GM03348 (cell line): ENCODE measurements around the gene GABBR2.

ENCODE experiments used
- DNase-seq: peaks from one replicate; pipeline ENCODE4 v3.0.0; 2012; ENCODE audit warnings: low spot score

GABBR2 gene

DNA sequence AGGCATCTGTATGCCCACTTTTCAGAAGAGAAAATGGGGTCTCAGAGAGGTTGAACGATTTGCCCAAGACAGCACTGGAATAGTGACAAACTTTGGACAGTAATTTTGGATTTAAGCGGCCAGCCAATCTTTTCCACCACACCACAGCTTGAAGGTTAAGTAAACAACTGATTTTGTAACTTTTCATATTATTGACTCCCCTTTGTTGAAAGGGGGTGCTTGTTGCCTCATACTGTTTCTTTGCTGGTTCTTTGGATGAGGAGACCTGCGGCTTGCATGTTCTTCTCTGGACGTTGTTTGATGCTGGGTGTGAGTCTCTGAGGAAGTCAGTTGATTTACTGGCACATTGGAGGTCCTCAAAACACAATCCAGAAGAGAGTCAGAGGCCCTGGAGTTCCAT lies 11.7 kb upstream of the GABBR2 start:
- DNase-seq, result no peak

DNA sequence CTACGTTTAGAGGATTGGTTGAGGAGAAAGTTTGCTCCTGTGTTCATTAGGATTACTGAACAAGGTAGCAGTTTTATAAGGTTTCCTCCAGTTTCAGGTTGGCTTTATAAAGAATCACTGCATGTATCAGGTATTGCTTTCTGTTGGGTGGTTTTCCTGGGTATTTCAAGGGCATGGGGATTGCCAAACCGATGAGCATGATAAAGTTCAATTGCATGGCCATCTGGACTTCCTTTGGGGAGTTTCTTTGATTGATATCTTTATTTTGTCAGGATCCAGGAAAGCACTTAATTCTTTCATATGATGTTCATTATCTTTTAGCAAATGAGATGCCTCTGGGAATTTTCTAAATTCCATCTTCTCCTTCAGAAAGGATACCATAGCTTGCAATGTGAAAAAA lies 10.3 kb upstream of the GABBR2 start:
- DNase-seq, result no peak

DNA sequence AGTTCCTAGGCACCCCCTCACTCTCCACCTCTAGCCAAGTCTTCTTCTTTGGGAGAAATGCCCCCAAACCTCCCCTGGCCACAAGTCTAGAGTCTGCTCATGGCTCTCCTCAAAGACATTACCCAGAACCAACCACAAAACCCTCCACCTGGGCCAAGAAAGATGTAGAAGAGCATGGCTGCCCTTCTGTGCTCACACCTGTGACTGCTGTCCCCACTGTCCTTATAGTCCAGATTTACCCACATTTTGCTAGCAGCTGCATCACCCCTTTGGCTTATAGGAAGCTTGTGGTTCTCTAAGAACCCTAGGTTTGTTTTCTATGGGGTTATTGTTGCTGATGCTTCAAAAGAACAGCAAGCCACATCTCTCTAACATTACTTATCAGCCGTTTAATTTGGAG lies 6.1 kb upstream of the GABBR2 start:
- DNase-seq, result no peak

DNA sequence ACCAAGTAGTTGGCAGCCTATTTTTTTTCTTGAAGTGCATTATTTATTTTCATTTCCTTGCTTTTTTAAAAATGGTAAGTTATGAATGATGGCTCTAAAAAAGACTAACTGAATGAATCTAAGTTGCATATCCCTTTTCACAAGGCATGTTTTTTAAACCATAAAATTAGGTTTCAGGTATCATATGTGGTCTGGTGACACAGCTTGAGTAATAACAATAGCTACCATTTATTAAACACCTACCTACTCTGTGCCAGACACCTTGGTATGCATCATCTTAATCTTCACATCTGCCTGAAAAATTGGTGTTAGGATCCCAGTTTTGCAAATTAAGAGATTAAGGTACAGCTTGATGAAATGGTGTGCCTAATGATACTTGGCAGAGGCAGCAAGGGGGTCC lies 4.3 kb upstream of the GABBR2 start:
- no peak for DNase-seq

DNA sequence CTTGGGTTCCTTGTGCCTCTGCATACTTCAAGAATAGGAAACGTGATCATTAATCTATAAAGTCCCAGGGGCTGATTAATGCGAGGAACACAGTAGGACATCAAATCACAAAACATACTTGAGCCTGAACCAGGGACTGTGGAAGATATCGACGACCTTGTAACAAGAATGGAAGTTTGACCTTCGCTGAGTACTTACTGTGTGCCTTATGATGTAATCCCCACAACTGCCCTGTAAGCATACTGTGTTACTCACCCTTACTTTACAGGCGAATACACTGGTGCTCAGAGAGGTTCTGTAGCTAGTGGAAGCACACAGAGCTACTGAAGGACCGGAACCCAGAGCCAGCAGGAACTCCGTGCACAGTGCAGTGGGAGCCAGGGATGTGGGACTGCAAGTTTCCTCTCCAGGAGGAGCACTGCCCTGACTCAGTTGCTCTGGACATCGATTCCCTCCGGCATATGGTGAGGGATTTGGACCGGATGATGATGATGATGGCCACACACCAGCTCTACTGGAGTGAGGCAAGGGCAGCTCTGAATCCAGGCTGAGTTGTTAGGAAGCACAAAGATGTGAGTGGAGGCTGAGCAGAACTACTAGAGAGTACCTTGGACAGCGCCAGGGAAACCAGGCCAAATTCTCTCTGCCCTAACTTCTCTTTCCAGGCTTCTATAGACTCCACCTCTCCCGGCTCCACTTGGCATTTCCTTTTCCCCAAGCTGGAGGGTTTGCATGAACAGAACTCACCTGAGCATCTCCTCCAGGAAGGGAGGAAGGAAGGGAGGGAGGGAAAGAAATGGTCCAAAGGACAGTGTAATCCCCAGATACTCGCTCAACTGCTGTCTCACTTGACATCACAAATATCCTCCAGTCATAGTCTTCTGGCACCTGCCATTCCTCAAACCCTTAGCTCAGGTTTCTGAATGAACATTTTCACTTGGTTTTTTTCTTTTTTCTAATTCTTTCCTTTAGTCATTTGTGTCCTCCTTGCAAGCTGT lies 1.5 kb upstream of the GABBR2 start:
- peak; percentile 74 for DNase-seq

DNA sequence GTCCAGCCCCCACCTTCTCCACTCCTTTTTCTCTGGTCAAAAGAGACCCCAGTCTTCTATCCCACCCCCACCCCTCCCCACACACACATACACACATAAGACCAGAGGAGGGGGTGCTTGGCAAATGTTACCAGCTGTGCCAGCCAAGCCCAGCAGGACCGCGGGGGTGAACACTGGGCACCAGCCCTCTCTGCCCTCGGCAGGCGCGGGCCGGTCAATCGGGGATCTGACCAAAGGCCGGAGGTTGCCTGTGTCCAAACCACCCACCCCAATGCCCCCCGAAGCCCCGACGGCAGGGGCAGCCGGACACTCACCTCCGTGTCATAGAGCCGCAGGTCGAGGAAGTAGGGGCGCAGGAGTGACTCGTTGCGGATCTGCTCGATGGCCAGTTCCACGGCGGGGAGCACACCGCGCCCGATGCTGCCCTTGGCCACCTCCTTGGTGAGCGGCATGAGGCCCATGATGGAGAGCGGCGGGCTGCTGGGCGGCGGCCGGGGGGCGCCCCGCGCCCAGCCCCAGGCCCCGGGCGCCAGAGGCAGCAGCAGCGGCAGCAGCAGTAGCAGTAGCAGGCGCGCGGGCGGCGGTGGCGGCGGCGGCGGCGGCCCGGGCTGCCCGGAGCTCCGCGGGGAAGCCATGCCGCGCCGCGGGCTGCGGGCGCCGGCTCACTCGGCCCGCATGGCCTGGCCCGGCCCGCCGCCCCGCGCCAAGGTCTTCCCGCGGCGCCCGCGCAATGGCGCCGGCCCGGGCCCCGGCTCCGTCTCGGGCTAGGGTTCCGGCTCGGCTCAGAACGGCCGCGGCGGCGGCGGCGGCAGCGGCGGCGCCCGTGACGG lies 417 bp downstream of the GABBR2 start:
- DNase-seq, result peak; percentile 25

DNA sequence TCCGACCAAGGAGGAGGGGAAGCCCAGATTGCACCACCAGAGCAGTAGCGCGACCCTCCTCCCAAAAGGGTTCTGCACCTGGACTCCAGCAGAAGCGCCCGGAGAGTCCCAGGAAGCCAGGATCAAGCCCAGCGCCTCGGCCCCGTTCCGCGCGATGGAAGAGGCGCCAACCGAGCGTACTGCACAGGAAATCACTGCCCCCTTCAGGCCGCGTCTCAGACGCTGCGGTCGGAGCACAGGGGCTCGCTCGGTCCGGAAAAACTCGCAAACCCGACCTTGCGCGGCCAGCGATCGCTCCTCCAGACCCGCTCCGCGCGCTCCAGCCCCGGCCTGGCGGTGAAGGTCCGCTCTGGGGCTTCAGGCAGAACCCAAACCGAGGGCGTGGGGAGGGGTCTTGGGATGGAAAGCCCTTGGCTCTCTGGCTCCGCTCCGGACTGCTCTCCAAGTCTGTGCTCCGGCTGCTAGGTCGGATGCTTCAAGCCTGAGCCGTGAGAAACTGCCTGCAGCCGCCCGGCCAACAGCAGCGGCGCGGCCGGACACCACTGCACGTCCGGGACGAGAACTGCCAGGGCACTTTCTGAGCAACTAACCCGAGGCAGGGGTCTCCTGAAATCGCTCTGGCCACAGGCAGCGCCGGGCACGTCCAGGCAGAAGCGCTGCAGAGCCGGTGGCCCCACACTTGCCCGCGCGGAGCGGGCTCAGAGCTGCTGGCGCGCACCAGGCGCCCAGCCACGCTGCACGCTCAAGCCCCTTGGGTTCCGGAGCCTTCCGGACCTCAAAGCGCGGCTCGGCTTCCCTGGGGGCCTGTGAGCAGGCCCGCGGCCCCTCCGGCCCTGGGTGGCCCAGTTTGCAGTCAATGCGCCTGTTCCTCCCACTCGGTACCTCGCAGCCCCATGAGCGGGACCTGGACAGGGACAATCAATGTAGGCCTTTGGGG lies 1.3 kb downstream of the GABBR2 start:
- DNase-seq, result peak; percentile 91

DNA sequence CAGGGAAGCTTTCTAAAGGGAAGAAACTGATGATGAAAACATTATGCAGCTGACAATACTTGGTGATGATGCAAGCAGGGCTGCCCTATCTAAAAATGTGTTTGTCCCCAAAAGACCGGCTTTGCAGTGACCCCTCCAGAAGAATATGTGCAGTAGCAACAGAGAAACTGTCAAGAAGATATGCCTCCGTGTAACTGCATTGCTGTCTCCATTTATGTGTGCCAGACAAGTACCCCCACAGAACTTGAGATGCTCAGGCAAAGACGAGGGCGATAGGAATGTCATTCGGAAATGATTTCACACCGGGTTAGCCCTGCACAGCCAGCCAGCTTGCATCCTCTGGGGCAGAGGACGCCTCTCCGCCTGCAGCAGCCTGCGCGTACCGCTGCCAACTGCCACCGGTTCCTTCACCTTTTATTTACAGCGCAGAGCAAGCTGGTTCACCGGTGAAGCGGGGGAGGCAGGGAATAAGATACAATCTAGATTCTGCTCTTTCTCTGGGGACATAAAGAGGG lies 2.0 kb downstream of the GABBR2 start:
- peak; percentile 65 for DNase-seq

DNA sequence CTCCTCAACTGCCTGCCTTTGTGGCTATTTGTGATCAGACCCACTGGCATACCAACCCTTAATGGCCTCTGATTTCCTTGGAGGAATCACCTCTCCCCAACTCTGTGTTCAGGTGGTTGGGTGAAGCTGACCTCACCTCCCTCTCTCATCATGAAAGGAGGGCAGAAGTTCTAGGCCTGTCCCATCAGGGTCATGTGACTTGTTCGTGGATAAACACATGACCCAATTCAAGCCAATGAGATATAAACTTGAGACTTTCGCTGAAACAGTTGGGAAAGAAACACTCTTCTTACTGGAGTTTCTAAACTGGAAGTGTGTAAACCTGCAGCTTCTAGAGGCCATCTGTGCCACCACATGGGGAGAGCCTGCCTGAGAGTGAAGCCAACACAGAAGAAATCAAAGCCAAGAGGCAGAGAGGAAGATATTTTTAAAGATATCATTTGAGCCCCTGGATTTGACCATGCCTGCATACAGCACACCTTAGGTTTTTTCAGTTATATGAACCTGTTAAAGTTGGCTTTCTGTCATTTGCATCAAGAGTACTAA lies 5.8 kb downstream of the GABBR2 start:
- no peak for DNase-seq

DNA sequence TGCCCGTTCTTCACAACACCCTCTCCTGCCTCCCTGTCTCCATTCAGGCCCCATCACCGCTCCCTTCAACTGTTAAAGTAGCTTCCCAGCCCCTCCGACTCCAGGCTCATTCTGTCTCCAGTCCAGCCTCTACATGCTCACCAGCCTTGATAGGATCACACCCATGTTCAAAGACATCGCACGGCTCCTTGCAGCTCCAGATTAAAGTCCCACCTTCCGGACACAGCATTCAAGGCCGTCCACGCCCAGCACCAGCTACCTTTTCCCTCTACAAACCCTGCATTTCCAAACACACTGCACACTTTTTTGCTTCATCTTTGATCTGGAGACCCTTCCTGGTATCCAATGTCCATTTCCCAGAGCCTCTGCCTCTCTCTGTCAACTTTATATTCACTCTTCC lies 6.4 kb downstream of the GABBR2 start:
- no peak for DNase-seq

DNA sequence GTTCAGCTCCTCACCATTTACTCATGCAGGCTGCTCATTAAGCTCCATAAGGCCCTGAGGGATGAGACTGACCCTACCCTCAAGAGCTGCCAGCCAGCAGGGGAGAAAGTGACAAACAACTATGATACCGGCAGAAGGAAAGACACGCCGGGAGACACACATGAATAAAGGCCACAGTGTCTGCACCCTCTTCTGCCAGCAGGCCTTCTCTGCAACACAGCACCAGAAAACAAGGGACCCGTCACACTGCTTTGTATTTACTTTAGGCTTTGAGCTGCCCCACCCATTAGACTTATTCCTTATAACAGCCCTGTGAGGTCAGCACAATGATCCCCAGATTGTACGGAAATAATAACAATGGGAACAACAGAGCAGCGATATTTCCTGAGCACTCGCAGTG lies 7.2 kb downstream of the GABBR2 start:
- DNase-seq, result no peak

DNA sequence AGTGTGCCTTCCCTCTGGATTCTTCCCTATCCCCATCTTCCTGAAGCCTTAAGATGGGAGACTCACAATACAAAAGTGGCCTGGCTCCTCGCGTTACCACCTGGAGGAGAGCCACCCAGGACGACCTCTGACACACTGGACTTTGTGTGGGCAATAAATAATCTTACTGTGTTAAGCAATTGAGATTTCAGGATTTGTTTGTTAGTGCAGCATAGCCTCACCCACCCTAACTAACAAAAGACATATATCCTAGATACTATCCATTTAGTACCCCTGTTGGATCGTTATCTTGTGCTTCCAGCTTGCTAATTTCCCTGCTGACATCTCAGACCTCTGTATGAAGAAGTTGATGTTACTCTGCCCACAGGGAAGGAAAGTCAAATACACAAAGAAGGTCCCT lies 7.9 kb downstream of the GABBR2 start:
- no peak for DNase-seq

DNA sequence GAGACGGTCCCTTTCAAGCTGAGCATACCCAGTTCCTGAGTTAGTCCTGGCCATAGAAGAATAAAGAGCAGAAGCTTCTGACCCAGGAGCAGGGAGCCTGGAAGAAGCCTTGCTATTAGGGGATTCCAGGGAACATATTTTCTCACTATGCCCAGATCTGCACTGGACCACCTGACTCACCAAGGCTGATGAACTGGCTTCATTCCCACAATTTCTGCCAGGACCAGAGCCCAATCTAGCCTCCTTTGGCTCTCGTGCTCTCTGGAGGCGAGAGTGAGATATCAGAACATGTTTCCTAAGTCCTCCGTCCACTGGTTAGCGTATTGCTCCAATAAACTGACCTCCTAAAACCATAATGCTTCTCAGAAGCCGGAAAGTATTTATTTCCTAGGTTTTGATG lies 9.9 kb downstream of the GABBR2 start:
- DNase-seq, result no peak

DNA sequence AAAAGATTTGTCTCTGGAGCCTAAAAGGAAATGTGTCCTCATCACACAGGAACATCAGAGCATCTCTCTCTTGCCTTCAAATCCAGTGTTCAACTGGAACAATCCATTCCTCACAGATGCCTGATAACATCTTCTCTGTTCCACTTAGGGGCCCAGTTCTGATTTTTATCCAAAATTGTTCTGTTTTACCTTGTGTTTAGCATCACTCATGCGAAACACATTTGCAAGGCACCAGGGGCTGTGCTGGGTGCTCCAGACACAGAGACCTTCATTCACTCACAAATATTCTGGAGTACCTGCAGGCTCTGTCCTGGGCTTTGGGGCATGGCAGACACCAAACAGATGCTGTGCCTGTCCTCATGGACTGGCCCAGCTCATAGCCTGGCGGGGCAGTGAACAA lies 13.8 kb downstream of the GABBR2 start:
- no peak for DNase-seq

DNA sequence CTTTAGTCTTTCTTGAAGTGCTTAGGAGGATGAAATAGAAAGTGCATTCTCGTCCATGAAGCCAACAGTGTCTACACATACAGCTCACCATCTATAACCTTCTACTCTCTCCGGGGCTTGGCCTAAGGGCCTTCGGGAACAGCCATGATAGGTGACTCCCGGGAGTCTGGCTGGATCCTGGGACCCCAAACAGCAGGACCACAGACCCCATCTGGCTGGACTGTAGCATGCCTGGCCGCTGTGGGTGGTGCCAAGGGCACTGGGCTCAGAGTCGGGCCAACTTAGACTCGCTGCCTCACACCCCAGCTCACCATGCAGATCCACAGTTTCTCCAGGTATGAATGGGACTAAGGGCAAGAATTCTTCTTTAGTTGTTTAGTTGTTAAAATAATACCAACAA lies 16.3 kb downstream of the GABBR2 start:
- DNase-seq, result no peak

DNA sequence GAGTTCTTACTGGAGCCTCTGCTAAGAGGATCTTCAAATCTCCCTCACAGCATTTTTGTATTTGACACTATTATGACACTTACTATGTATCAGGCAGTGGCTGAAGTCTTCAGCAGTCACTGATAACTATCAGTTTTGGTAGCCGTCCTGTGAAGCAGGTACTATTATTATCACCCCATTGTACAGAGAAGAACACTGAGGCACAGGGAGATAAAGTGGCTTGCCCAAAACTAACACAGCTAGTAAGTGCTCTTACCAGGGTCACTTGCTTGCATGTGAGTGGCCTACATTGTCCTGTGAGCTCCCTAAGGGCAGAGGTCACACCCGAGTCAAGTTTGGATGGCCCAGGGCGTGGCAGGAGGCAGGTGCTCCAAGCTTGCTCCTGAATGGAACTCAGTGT lies 16.8 kb downstream of the GABBR2 start:
- DNase-seq, result no peak

DNA sequence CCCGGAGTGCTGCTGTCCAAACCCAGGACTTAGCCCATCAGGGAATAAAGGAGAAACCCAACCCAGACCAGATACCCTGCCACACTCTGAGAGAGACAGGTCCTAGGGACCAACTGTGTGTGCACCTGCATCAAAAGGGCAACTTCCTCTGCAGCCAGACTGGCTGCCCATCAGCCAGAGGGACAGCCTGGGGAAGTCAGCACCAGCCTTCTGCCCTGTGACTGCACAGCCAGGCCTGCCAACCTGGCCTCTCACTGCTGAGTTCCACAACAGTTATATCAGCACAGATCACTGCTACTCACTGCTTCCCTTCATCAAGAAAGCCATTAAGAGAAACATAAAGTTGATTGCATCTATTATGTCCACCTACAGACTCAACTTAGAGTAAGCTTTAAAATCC lies 18.0 kb downstream of the GABBR2 start:
- DNase-seq, result no peak

DNA sequence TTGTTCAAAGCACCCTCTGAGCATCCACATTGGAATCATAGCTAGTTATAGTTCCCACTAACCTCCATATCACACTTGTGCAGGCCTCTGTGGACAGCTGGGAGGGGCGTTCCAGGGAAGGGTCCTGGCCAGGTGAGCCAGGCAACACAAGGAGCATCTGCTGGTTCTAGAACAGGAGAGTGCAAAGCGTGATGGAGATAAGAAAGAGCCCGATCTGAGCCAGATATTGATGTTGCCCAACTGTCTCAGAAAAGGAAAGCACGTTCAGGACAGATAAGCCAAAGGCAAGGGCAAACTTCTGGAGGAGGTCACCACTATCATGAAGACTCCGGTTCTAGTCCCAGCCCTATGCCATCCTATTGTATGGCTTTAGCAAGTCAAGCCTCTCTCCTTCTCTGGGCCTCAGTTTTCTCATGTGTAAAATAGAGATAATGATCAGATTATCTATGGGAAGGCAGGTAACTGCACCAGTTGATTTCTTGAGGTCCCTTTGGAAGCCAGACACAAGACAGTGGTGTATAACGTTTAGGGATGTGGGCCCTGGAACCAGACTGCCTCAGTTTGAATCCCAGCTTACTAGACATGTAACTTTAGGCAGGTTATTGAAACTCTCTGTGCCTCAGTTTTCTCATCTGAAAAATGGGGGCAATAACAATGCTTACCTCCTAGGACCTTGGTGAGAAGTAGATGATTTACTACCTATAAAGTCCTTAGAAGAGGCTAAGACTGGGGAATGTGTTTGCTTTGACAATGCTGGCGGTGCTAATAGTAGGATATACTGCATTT lies 19.8 kb downstream of the GABBR2 start:
- DNase-seq, result no peak

DNA sequence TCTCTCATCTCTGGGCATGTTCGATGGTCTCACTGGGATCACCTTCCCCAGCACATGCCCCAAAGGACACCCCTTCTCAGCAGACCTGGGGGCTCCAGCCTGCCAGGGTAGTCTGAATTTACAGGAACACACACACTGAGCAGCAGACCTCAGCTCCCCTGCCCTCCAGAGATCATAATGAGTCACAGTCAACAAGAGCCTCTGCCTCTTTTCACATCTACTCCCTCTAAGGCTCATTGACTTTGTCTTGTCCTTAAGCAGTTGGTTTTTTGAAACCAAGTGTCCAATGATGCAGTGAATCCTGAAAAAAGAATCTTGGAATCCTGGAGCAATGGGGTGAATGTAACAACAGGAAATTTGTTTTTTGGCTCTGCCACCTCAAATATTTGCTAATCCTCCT lies 20.8 kb downstream of the GABBR2 start:
- peak; percentile 36 for DNase-seq

DNA sequence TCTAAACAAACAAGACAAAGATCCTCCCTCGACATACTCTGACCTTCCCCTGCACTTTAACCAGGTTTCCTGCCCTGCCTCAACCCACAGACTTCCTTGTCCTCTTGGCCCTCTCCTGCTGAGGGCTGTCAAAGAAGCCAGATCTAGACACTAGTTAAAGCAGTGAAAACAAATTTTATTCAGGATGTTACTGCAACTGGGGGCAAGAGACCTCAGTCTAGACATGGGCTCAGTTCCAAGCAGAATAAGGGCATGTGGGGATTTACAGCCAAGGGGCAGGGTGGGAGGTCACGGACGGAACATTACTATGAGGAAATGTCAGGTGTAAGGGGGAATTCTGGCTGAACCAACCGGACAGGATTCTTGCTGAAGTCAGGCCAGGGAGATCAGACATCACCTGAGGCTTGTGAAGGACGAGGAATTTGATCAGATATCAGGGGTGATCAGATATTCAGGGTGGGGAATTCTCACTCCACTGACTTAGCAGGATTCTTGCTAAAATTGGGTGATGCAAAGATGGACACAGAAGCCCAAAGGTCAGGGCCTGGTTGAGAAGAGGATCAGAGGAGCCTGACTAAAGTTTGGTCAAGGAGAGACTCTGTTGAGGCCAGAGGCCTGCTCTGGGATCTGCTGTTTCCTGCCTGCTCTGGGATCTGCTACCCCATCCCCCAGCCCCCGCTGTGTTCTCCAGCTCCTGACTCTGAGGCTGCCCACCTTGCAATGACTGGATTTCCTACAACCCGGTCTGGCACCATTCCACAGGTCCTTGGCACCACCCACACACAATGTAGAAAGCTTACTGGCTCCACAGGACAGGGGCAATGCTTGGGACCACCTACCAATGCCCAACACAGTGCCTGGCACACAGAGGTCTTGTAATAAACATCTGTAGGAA lies 21.5 kb downstream of the GABBR2 start:
- DNase-seq, result no peak
